Measurements from ENCODE around the gene FAM20B. TPM values are rescaled to one million over a fixed set of nuclear protein-coding genes. Genes with fewer than 3 reads are reported as not detected.
A peak's percentile ranks its signal among the peaks of the same experiment; 100 is the strongest.

The FAM20B gene
- total RNA-seq, 2 donors from 2014 or later, result 47.7 to 52.4 TPM

GRCh38 chr1:179048339-179049124 is 22.8 kb downstream of the FAM20B start:
- Mint-ChIP-seq H3K27ac (no peak overlapping the region), H3K4me3 (no peak overlapping the region), H3K36me3 (ENCODE audit: low read depth) (peaks cover 11% of the 10 kb centered on the region), H3K4me1 (peaks cover 12% of the 10 kb centered on the region), H3K27me3 (ENCODE audit: insufficient read depth) (no peaks in the 10 kb centered on the region), H3K9me3 (no peaks in the 10 kb centered on the region)
- 100% methylated on average over 1 of the region's 1 CpG for WGBS, 2 experiments (ENCODE audit: insufficient coverage in 1 of 2, insufficient read length in 1 of 2)
- no peak for TF ChIP-seq CTCF (conservative IDR thresholded peaks at IDR 0.05)
- no peak overlapping the region for H3K4me3 ChIP-seq (ENCODE audit: low read length)
- H3K4me1 ChIP-seq (ENCODE audit: control insufficient read depth, insufficient read depth, low read length), result no peaks in the 10 kb centered on the region
- peaks cover 9% of the 10 kb centered on the region for H3K36me3 ChIP-seq (ENCODE audit: control insufficient read depth, insufficient read depth, low read length)
- no peak overlapping the region for H3K9ac ChIP-seq (ENCODE audit: extremely low read depth, low read length, poor library complexity, severe bottlenecking)
- no peaks in the 10 kb centered on the region for H3K9me3 ChIP-seq (ENCODE audit: control insufficient read depth, low read length)
- H3K27ac ChIP-seq (ENCODE audit: low read depth, low read length), result no peak overlapping the region
- DNase-seq, result no peak
- no peaks in the 10 kb centered on the region for H3K27me3 ChIP-seq (ENCODE audit: control insufficient read depth, insufficient read depth, low read length, poor library complexity, severe bottlenecking)

GRCh38 chr1:179052776-179053175 is 27.1 kb downstream of the FAM20B start:
- no peak overlapping the region for H3K27ac Mint-ChIP-seq
- no peak overlapping the region for H3K4me3 Mint-ChIP-seq
- no peak for DNase-seq
- Histone ChIP-seq H3K4me3 (ENCODE audit: low read length) (no peak overlapping the region), H3K9me3 (ENCODE audit: control insufficient read depth, low read length) (peaks cover 22% of the 10 kb centered on the region), H3K27me3 (ENCODE audit: control insufficient read depth, insufficient read depth, low read length, poor library complexity, severe bottlenecking) (no peaks in the 10 kb centered on the region), H3K4me1 (ENCODE audit: control insufficient read depth, insufficient read depth, low read length) (no peaks in the 10 kb centered on the region), H3K9ac (ENCODE audit: extremely low read depth, low read length, poor library complexity, severe bottlenecking) (no peak overlapping the region), H3K36me3 (ENCODE audit: control insufficient read depth, insufficient read depth, low read length) (peaks cover 44% of the 10 kb centered on the region), H3K27ac (ENCODE audit: low read depth, low read length) (no peak overlapping the region)
- TF ChIP-seq CTCF (conservative IDR thresholded peaks at IDR 0.05), result no peak
- peaks cover 17% of the 10 kb centered on the region for H3K9me3 Mint-ChIP-seq
- H3K4me1 Mint-ChIP-seq, result peaks cover 12% of the 10 kb centered on the region
- WGBS, 2 experiments (ENCODE audit: insufficient coverage in 1 of 2, insufficient read length in 1 of 2), result 86 to 89% methylated on average over 1 to 2 of the region's 2 CpGs
- no peaks in the 10 kb centered on the region for H3K27me3 Mint-ChIP-seq (ENCODE audit: insufficient read depth)
- peaks cover 32% of the 10 kb centered on the region for H3K36me3 Mint-ChIP-seq (ENCODE audit: low read depth)

GRCh38 chr1:179053486-179053885 is 27.8 kb downstream of the FAM20B start:
- Histone ChIP-seq H3K36me3 (ENCODE audit: control insufficient read depth, insufficient read depth, low read length) (peaks cover 42% of the 10 kb centered on the region), H3K4me1 (ENCODE audit: control insufficient read depth, insufficient read depth, low read length) (no peaks in the 10 kb centered on the region), H3K4me3 (ENCODE audit: low read length) (no peak overlapping the region), H3K27me3 (ENCODE audit: control insufficient read depth, insufficient read depth, low read length, poor library complexity, severe bottlenecking) (no peaks in the 10 kb centered on the region), H3K9me3 (ENCODE audit: control insufficient read depth, low read length) (peaks cover 22% of the 10 kb centered on the region), H3K27ac (ENCODE audit: low read depth, low read length) (no peak overlapping the region), H3K9ac (ENCODE audit: extremely low read depth, low read length, poor library complexity, severe bottlenecking) (no peak overlapping the region)
- no peak for DNase-seq
- TF ChIP-seq CTCF (conservative IDR thresholded peaks at IDR 0.05), result no peak
- Mint-ChIP-seq H3K9me3 (peaks cover 17% of the 10 kb centered on the region), H3K4me1 (peaks cover 12% of the 10 kb centered on the region), H3K4me3 (no peak overlapping the region), H3K36me3 (ENCODE audit: low read depth) (peaks cover 36% of the 10 kb centered on the region), H3K27ac (peak overlapping the region; percentile 33), H3K27me3 (ENCODE audit: insufficient read depth) (no peaks in the 10 kb centered on the region)
- 80 to 96% methylated on average over 1 to 2 of the region's 2 CpGs for WGBS, 2 experiments (ENCODE audit: insufficient coverage in 1 of 2, insufficient read length in 1 of 2)
